IPS-11a (cell line): ENCODE data around the gene BRIP1.
A peak's percentile ranks its signal among the peaks of the same experiment; 100 is the strongest.
"Not testable (repeated sequence)": the region's sequence is repeated elsewhere in the genome, so short reads cannot be mapped to it uniquely, and the experiment has no call there.

Source experiments
- H3K4me3 ChIP-seq: one replicate; pipeline ENCODE4 v1.5.1; 2013; ENCODE audit warnings: low read depth, low read length, control low read depth

Gene BRIP1

GRCh38 chr17:61862975-61863800 lies at the start of gene BRIP1:
Gene BRIP1 (minus strand): TSS chr17:61863528. CDS start chr17:61861539, 1,989 bp downstream.
- H3K4me3 ChIP-seq, result peak within 1 kb of the TSS; percentile 89

GRCh38 chr17:61908292-61909037 lies 45.1 kb upstream of the BRIP1 start:
- no peak overlapping the region for H3K4me3 ChIP-seq

- H3K4me3 ChIP-seq, result no peak overlapping the region
Measured at GRCh38 chr17:61907361-61907760, 44.0 kb upstream of the BRIP1 start.

GRCh38 chr17:61904094-61904710 lies 40.9 kb upstream of the BRIP1 start:
- H3K4me3 ChIP-seq, result no peak overlapping the region

GRCh38 chr17:61903251-61903650 lies 39.9 kb upstream of the BRIP1 start:
- H3K4me3 ChIP-seq, result no peak overlapping the region

- H3K4me3 ChIP-seq, result no peak overlapping the region
Measured at GRCh38 chr17:61897548-61898180, 34.3 kb upstream of the BRIP1 start.

- no peak overlapping the region for H3K4me3 ChIP-seq
Measured at GRCh38 chr17:61895391-61895790, 32.1 kb upstream of the BRIP1 start.

GRCh38 chr17:61894310-61894709 lies 31.0 kb upstream of the BRIP1 start:
- H3K4me3 ChIP-seq, result not testable (repeated sequence)

- not testable (repeated sequence) for H3K4me3 ChIP-seq
Measured at GRCh38 chr17:61887733-61888132, 24.4 kb upstream of the BRIP1 start.

GRCh38 chr17:61885865-61886264 lies 22.5 kb upstream of the BRIP1 start:
- not testable (repeated sequence) for H3K4me3 ChIP-seq

GRCh38 chr17:61884864-61885263 lies 21.5 kb upstream of the BRIP1 start:
- H3K4me3 ChIP-seq, result no peak overlapping the region

GRCh38 chr17:61880589-61881102 lies 17.3 kb upstream of the BRIP1 start:
- H3K4me3 ChIP-seq, result no peak overlapping the region

GRCh38 chr17:61878984-61879612 lies 15.8 kb upstream of the BRIP1 start:
- no peak overlapping the region for H3K4me3 ChIP-seq

- H3K4me3 ChIP-seq, result no peak overlapping the region
Measured at GRCh38 chr17:61878520-61878919, 15.2 kb upstream of the BRIP1 start.

- H3K4me3 ChIP-seq, result no peak overlapping the region
Measured at GRCh38 chr17:61877837-61878236, 14.5 kb upstream of the BRIP1 start.

- no peak overlapping the region for H3K4me3 ChIP-seq
Measured at GRCh38 chr17:61875804-61876203, 12.5 kb upstream of the BRIP1 start.

GRCh38 chr17:61875285-61875684 lies 12.0 kb upstream of the BRIP1 start:
- no peak overlapping the region for H3K4me3 ChIP-seq

- H3K4me3 ChIP-seq, result no peak overlapping the region
Measured at GRCh38 chr17:61874075-61874474, 10.7 kb upstream of the BRIP1 start.

- H3K4me3 ChIP-seq, result no peak overlapping the region
Measured at GRCh38 chr17:61872099-61872498, 8.8 kb upstream of the BRIP1 start.

- no peak overlapping the region for H3K4me3 ChIP-seq
Measured at GRCh38 chr17:61869138-61869537, 5.8 kb upstream of the BRIP1 start.

GRCh38 chr17:61868074-61868473 lies 4.7 kb upstream of the BRIP1 start:
- H3K4me3 ChIP-seq, result no peak overlapping the region
